ENCODE measurements around the gene RASGRF2. TPM values are rescaled to one million over a fixed set of nuclear protein-coding genes. Genes with fewer than 3 reads are reported as not detected.

RASGRF2 gene
- total RNA-seq, 1 donor from 2014 or later: 2.6 TPM

GRCh38 chr5:80959138-80959537 is 1.0 kb upstream of the RASGRF2 start:
- TF ChIP-seq, protein P1, sequence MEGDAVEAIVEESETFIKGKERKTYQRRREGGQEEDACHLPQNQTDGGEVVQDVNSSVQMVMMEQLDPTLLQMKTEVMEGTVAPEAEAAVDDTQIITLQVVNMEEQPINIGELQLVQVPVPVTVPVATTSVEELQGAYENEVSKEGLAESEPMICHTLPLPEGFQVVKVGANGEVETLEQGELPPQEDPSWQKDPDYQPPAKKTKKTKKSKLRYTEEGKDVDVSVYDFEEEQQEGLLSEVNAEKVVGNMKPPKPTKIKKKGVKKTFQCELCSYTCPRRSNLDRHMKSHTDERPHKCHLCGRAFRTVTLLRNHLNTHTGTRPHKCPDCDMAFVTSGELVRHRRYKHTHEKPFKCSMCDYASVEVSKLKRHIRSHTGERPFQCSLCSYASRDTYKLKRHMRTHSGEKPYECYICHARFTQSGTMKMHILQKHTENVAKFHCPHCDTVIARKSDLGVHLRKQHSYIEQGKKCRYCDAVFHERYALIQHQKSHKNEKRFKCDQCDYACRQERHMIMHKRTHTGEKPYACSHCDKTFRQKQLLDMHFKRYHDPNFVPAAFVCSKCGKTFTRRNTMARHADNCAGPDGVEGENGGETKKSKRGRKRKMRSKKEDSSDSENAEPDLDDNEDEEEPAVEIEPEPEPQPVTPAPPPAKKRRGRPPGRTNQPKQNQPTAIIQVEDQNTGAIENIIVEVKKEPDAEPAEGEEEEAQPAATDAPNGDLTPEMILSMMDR (conservative IDR thresholded peaks at IDR 0.05; ENCODE audit: low read depth, low read length): no peak
- no peak for DNase-seq (ENCODE audit: low read depth)
- no peak overlapping the region for H3K4me3 ChIP-seq (ENCODE audit: low read depth, low read length)

DNA sequence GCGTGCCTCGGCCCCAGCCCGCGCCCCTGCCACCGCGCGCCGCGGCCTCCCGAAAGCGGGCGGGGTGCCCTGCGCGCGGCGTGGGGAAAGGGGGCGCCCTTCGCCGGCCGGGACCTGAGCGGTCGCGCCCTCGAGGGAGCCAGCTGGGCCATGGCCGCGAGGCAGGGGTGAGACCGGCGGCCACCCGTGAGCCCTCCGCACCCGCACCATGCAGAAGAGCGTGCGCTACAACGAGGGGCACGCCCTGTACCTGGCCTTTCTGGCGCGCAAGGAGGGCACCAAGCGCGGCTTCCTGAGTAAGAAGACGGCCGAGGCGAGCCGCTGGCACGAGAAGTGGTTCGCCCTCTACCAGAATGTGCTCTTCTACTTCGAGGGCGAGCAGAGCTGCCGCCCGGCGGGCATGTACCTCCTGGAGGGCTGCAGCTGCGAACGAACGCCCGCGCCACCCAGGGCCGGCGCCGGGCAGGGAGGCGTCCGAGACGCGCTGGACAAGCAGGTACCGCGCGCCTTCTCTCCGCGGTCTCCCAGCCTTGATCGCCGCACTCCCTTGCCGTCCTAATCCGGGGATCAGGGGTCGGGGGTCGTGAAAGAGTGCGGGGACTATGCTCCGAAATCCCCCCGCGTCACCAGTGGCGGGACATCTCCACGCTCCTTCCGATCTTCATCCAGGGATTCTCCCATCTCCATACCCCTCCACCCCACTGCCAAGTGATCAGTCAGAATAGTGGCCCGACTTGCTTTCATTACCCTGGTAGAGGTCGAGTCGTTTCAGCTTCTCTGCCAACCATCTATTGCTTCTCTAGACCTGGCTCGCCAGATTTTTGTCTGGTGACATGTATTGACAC is 590 bp downstream of the RASGRF2 start:
- no peak for DNase-seq (ENCODE audit: low read depth)
- peak overlapping the region; percentile 70 for H3K4me3 ChIP-seq (ENCODE audit: low read depth, low read length)
- TF ChIP-seq, protein P1 (conservative IDR thresholded peaks at IDR 0.05; ENCODE audit: low read depth, low read length): no peak

GRCh38 chr5:80961376-80962281 is 1.5 kb downstream of the RASGRF2 start:
- no peak for DNase-seq (ENCODE audit: low read depth)
- H3K4me3 ChIP-seq (ENCODE audit: low read depth, low read length): peak overlapping the region; percentile 70
- TF ChIP-seq, protein P1 (conservative IDR thresholded peaks at IDR 0.05; ENCODE audit: low read depth, low read length): no peak

DNA sequence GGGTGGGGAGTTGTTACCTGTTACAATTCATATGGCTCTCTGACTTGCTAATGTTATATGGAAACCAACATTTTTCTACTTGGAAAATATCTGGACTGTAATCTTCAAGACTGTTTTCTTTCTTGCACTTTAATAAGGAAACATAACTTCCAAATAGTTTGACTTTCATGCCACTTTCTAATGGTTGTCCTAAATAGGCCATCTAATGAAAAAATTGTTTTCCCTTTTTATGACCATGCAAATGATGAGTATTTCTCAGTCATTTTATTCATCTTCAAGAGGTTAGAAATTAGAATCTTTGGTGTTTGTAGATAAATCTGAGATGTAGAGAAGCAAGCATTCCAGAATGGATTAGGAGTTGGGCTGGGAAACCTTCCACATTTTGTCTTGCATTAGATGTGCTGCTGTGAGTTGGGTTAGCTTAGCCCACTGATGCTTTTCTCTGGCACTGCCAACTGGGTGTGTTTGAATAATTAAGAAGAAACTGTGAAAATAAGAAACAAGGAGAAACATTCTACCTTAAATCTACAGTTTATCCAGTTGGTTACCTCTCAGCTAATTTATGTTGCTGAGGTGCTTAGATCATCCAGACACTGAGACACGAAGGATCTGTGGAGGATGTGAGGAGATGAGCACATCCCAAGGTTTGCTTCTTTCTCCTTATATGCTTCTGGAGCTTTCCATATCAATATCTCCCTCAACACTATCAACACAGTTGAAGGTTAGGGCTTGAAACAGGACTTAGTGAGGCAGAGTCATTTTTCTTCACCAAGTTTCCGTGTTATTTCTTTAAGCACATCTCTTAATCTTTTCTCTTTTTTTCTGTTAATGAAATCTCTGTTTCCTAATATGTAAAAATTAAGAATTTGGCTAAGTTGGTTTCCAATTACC is 2.7 kb downstream of the RASGRF2 start:
- TF ChIP-seq, protein P1 (conservative IDR thresholded peaks at IDR 0.05; ENCODE audit: low read depth, low read length): no peak
- no peak for DNase-seq (ENCODE audit: low read depth)
- H3K4me3 ChIP-seq (ENCODE audit: low read depth, low read length): peak overlapping the region; percentile 15

- no peak overlapping the region for H3K4me3 ChIP-seq (ENCODE audit: low read depth, low read length)
- TF ChIP-seq, protein P1 (conservative IDR thresholded peaks at IDR 0.05; ENCODE audit: low read depth, low read length): no peak
- no peak for DNase-seq (ENCODE audit: low read depth)
These were observed 3.3 kb downstream of the RASGRF2 start for GRCh38 chr5:80963521-80963895.

- DNase-seq (ENCODE audit: low read depth): no peak
- TF ChIP-seq, protein P1 (conservative IDR thresholded peaks at IDR 0.05; ENCODE audit: low read depth, low read length): no peak
- no peak overlapping the region for H3K4me3 ChIP-seq (ENCODE audit: low read depth, low read length)
These were observed 3.9 kb downstream of the RASGRF2 start for GRCh38 chr5:80963966-80964481.

All from epithelial cell of proximal tubule (primary cell).